ENCODE results near the gene EPO.

The EPO gene

GRCh38 chr7:100706672-100707311 is 13.5 kb upstream of the EPO start:
- Histone ChIP-seq H4K20me1 (ENCODE audit: insufficient read depth, low read length) (peaks cover 10% of the 10 kb centered on the region), H3K4me2 (ENCODE audit: insufficient read depth, low read length) (peak overlapping the region; percentile 83), H3K4me1 (ENCODE audit: insufficient read depth, low read length) (peaks cover 29% of the 10 kb centered on the region), H3K27ac (ENCODE audit: low read length) (peak overlapping the region; percentile 85), H3K9ac (ENCODE audit: low read depth, low read length) (peak overlapping the region; percentile 84), H3K27me3 (ENCODE audit: insufficient read depth, low read length, poor library complexity) (no peaks in the 10 kb centered on the region), H3K9me3 (ENCODE audit: insufficient read depth, low read length, severe bottlenecking) (no peaks in the 10 kb centered on the region), H3K79me2 (ENCODE audit: insufficient read depth, low read length) (peaks cover 21% of the 10 kb centered on the region), H2AFZ (ENCODE audit: low read depth, low read length) (peak overlapping the region; percentile 90), H3K4me3 (ENCODE audit: low read depth in 1 of 2, low read length in 2 of 2) (peak overlapping the region; percentile 35 to 66), H3K36me3 (ENCODE audit: insufficient read depth, low read length) (peaks cover 18% of the 10 kb centered on the region)
- TF ChIP-seq CTCF (IDR thresholded peaks at IDR 0.05; ENCODE audit: borderline replicate concordance, extremely low read depth, low read length, poor library complexity, severe bottlenecking) (no peak), EZH2 (IDR thresholded peaks at IDR 0.05; ENCODE audit: borderline replicate concordance, low read depth, low read length, severe bottlenecking) (no peak)
- DNase-seq (no peak), ATAC-seq (ENCODE audit: insufficient read depth, low read depth) (no peak)

- no peaks in the 10 kb centered on the region for H3K9me3 ChIP-seq (ENCODE audit: insufficient read depth, low read length, severe bottlenecking)
- peaks cover 10% of the 10 kb centered on the region for H4K20me1 ChIP-seq (ENCODE audit: insufficient read depth, low read length)
- peaks cover 21% of the 10 kb centered on the region for H3K79me2 ChIP-seq (ENCODE audit: insufficient read depth, low read length)
- no peak overlapping the region for H3K4me2 ChIP-seq (ENCODE audit: insufficient read depth, low read length)
- H3K4me3 ChIP-seq (ENCODE audit: low read depth in 1 of 2, low read length in 2 of 2) = no peak overlapping the region
- ATAC-seq (ENCODE audit: insufficient read depth, low read depth) (no peak), DNase-seq (no peak)
- TF ChIP-seq CTCF (IDR thresholded peaks at IDR 0.05; ENCODE audit: borderline replicate concordance, extremely low read depth, low read length, poor library complexity, severe bottlenecking) (no peak), EZH2 (IDR thresholded peaks at IDR 0.05; ENCODE audit: borderline replicate concordance, low read depth, low read length, severe bottlenecking) (no peak)
- no peak overlapping the region for H3K27ac ChIP-seq (ENCODE audit: low read length)
- H3K4me1 ChIP-seq (ENCODE audit: insufficient read depth, low read length) = peaks cover 29% of the 10 kb centered on the region
- no peak overlapping the region for H2AFZ ChIP-seq (ENCODE audit: low read depth, low read length)
- H3K36me3 ChIP-seq (ENCODE audit: insufficient read depth, low read length) = peaks cover 18% of the 10 kb centered on the region
- no peaks in the 10 kb centered on the region for H3K27me3 ChIP-seq (ENCODE audit: insufficient read depth, low read length, poor library complexity)
- no peak overlapping the region for H3K9ac ChIP-seq (ENCODE audit: low read depth, low read length)
These were observed 11.9 kb upstream of the EPO start for GRCh38 chr7:100708395-100708794.

- no peaks in the 10 kb centered on the region for H3K27me3 ChIP-seq (ENCODE audit: insufficient read depth, low read length, poor library complexity)
- no peak overlapping the region for H3K27ac ChIP-seq (ENCODE audit: low read length)
- no peak for ATAC-seq (ENCODE audit: insufficient read depth, low read depth)
- no peak overlapping the region for H2AFZ ChIP-seq (ENCODE audit: low read depth, low read length)
- no peak overlapping the region for H3K9ac ChIP-seq (ENCODE audit: low read depth, low read length)
- H4K20me1 ChIP-seq (ENCODE audit: insufficient read depth, low read length) = peaks cover 10% of the 10 kb centered on the region
- no peak for DNase-seq
- H3K4me1 ChIP-seq (ENCODE audit: insufficient read depth, low read length) = peaks cover 20% of the 10 kb centered on the region
- H3K4me2 ChIP-seq (ENCODE audit: insufficient read depth, low read length) = no peak overlapping the region
- no peak overlapping the region for H3K4me3 ChIP-seq (ENCODE audit: low read depth in 1 of 2, low read length in 2 of 2)
- H3K9me3 ChIP-seq (ENCODE audit: insufficient read depth, low read length, severe bottlenecking) = no peaks in the 10 kb centered on the region
- TF ChIP-seq CTCF (IDR thresholded peaks at IDR 0.05; ENCODE audit: borderline replicate concordance, extremely low read depth, low read length, poor library complexity, severe bottlenecking) (no peak), EZH2 (IDR thresholded peaks at IDR 0.05; ENCODE audit: borderline replicate concordance, low read depth, low read length, severe bottlenecking) (no peak)
- peaks cover 18% of the 10 kb centered on the region for H3K36me3 ChIP-seq (ENCODE audit: insufficient read depth, low read length)
- H3K79me2 ChIP-seq (ENCODE audit: insufficient read depth, low read length) = peaks cover 21% of the 10 kb centered on the region
These were observed 9.8 kb upstream of the EPO start for GRCh38 chr7:100710452-100710851.
